Measurements from ENCODE around the gene YIF1A. TPM values are rescaled to one million over a fixed set of nuclear protein-coding genes. Genes with fewer than 3 reads are reported as not detected.

YIF1A gene
- total RNA-seq, 1 experiment from 2014 or later: 81.8 TPM

DNA sequence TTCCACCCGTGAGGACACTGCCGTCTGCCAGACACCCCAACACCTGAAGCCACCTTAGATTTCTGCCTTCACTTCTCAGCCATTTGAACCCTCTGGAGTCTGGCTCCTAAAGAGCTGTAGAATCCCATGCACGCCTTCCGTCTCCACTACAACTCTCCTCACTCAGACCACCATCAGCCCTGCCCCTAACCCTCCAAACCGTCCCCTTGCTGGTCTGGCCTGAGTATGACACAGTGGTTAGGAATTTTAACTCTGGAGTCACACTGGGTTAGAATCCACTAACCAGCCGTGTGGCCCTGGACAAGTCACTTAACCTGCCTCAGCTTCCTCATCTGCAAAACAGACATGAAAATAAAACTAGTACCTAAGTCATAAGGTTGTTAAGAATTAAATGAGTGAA lies 7.9 kb downstream of the YIF1A start:
- H3K36me3 ChIP-seq (ENCODE audit: low read depth): no peaks in the 10 kb centered on the region; the same call in 1 of the 2 replicates
- H3K4me3 ChIP-seq: no peak overlapping the region
- no peak overlapping the region for H3K4me2 ChIP-seq
- POLR2A ChIA-PET (ENCODE audit: unreplicated experiment): interaction anchor here (0.6 kb wide), 1 partner anchor 9 kb away, joined by 5 read pairs; no protein-coding TSS in a partner anchor
- intact Hi-C loops (cut with micrococcal nuclease; ENCODE audit: unreplicated experiment): no loop called here
- no peak overlapping the region for H2AFZ ChIP-seq
- no peak for DNase-seq
- peaks cover 44% of the 10 kb centered on the region for H4K20me1 ChIP-seq (ENCODE audit: insufficient read depth)
- H3K9me3 ChIP-seq (ENCODE audit: insufficient read depth, low read depth): no peaks in the 10 kb centered on the region
- no peaks in the 10 kb centered on the region for H3K4me1 ChIP-seq (replicated peaks; ENCODE audit: insufficient read depth)
- CTCF ChIA-PET: interaction anchor here (0.6 kb wide), 1 partner anchor 59 kb away, joined by 3 read pairs; no protein-coding TSS in a partner anchor
- TF ChIP-seq CTCF (conservative IDR thresholded peaks at IDR 0.05): no peak
- H3K27me3 ChIP-seq (ENCODE audit: insufficient read depth, low read depth): no peaks in the 10 kb centered on the region
- no peaks in the 10 kb centered on the region for H3K79me2 ChIP-seq (ENCODE audit: low read depth)
- no TSS peak for BruUV-seq (replicated peaks)
- peaks cover 35% of the 10 kb centered on the region for H3F3A ChIP-seq (ENCODE audit: insufficient read depth, low read depth)
- H3K27ac ChIP-seq: no peak overlapping the region
- no peaks in the 10 kb centered on the region for H3K9me2 ChIP-seq (ENCODE audit: insufficient read depth)

DNA sequence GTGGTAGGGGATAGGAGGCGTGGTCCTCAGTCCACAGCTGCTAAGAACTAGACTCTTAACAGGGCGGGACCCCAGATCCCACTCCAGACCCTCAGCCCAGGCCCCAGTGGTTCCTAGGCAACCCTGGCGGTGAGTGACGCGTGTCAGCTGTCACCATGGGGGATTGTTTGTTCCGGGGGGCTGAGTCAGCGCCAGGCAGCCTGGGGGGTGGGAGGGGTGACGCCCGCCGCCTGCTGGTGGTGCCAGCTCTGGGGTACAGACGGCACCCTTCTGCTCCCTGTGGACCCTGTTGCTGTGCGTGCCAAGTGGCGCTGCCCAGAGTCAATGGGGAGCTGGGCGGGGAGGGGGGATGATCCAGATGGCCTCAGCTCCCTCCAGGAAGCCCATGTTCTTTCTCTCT lies 8.5 kb downstream of the YIF1A start:
- H4K20me1 ChIP-seq (ENCODE audit: insufficient read depth): peaks cover 44% of the 10 kb centered on the region
- CTCF ChIA-PET: no interaction called here
- no peaks in the 10 kb centered on the region for H3K79me2 ChIP-seq (ENCODE audit: low read depth)
- H3K4me1 ChIP-seq (replicated peaks; ENCODE audit: insufficient read depth): no peaks in the 10 kb centered on the region
- no TSS peak for BruUV-seq (replicated peaks)
- H3K4me3 ChIP-seq: no peak overlapping the region
- POLR2A ChIA-PET (ENCODE audit: unreplicated experiment): interaction anchor here (0.6 kb wide), 1 partner anchor 9 kb away, joined by 5 read pairs; no protein-coding TSS in a partner anchor
- no peak overlapping the region for H2AFZ ChIP-seq
- peaks cover 35% of the 10 kb centered on the region for H3F3A ChIP-seq (ENCODE audit: insufficient read depth, low read depth)
- H3K9me2 ChIP-seq (ENCODE audit: insufficient read depth): no peaks in the 10 kb centered on the region
- intact Hi-C loops (cut with micrococcal nuclease; ENCODE audit: unreplicated experiment): no loop called here
- H3K9me3 ChIP-seq (ENCODE audit: insufficient read depth, low read depth): no peaks in the 10 kb centered on the region
- no peaks in the 10 kb centered on the region; the same call in 1 of the 2 replicates for H3K36me3 ChIP-seq (ENCODE audit: low read depth)
- TF ChIP-seq EZH2 (IDR thresholded peaks at IDR 0.05; ENCODE audit: low read depth): no peak
- no peak for TF ChIP-seq CTCF (conservative IDR thresholded peaks at IDR 0.05)
- DNase-seq: no peak
- H3K27me3 ChIP-seq (ENCODE audit: insufficient read depth, low read depth): no peaks in the 10 kb centered on the region
- no peak overlapping the region for H3K4me2 ChIP-seq
- H3K27ac ChIP-seq: no peak overlapping the region

GRCh38 chr11:66279092-66279734 lies 9.7 kb downstream of the YIF1A start:
- Histone ChIP-seq H3K36me3 (ENCODE audit: low read depth) (peaks cover 3% of the 10 kb centered on the region; the same call in 1 of the 2 replicates), H3K79me2 (ENCODE audit: low read depth) (no peaks in the 10 kb centered on the region), H3K9me2 (ENCODE audit: insufficient read depth) (no peaks in the 10 kb centered on the region), H3K4me3 (no peak overlapping the region), H3K9me3 (ENCODE audit: insufficient read depth, low read depth) (no peaks in the 10 kb centered on the region), H3F3A (ENCODE audit: insufficient read depth, low read depth) (peaks cover 35% of the 10 kb centered on the region), H2AFZ (no peak overlapping the region), H3K27me3 (ENCODE audit: insufficient read depth, low read depth) (no peaks in the 10 kb centered on the region), H3K4me2 (no peak overlapping the region), H3K4me1 (replicated peaks; ENCODE audit: insufficient read depth) (no peaks in the 10 kb centered on the region), H4K20me1 (ENCODE audit: insufficient read depth) (peaks cover 45% of the 10 kb centered on the region), H3K27ac (no peak overlapping the region)
- no peak for DNase-seq
- TF ChIP-seq EZH2 (IDR thresholded peaks at IDR 0.05; ENCODE audit: low read depth) (no peak), CTCF (conservative IDR thresholded peaks at IDR 0.05) (no peak)
- ChIA-PET POLR2A (ENCODE audit: unreplicated experiment) (no interaction called here), CTCF (no interaction called here)
- intact Hi-C loops (cut with micrococcal nuclease; ENCODE audit: unreplicated experiment): no loop called here
- BruUV-seq (replicated peaks): no TSS peak
